PC-3 (cell line): ENCODE results near the gene TPRN. TPM values are rescaled to one million over a fixed set of nuclear protein-coding genes. Genes with fewer than 3 reads are reported as not detected.

Experiments used
- ATAC-seq: fragments of 200-7000 bp; cut with Tn5 transposase; 2 replicates; pipeline ENCODE4 v1.9.1; 2020; ENCODE audit warnings: mild to moderate bottlenecking, moderate library complexity
- BruUV-seq: library from RNA; stranded (reverse); fragments of 400-500 nt; replicated peaks from 2 replicates; lab custom pipeline; 2021; lab: Mats Ljungman, UMichigan
- CTCF ChIA-PET: fragments of 300-600 bp; sonication (Branson Sonifier 250); formaldehyde crosslinking; loops from one replicate; lab custom pipeline; 2022; ENCODE audit warnings: antibody characterized with exemption; lab: Charles Lee
- POLR2A ChIA-PET: fragments of 300-600 bp; sonication (Branson Sonifier 250); formaldehyde crosslinking; loops from one replicate; lab custom pipeline; 2022; ENCODE audit warnings: antibody characterized with exemption; ENCODE audit not compliant: unreplicated experiment; lab: Charles Lee
- DNase-seq: peaks from one replicate; pipeline ENCODE4 v3.0.0-alpha.2; 2015
- H2AFZ ChIP-seq: fragments of 300-600 bp; sonication (generic); 2 replicates; pipeline ENCODE4 v1.6.0; 2016; ENCODE audit warnings: antibody characterized with exemption, low read length
- H3F3A ChIP-seq: fragments of 300-600 bp; sonication (generic); one replicate; pipeline ENCODE4 v1.6.0; 2017; ENCODE audit warnings: antibody characterized with exemption, low read length, control low read depth, mild to moderate bottlenecking; ENCODE audit not compliant: unreplicated experiment
- H3K27ac ChIP-seq: fragments of 300-600 bp; sonication (generic); 2 replicates; pipeline ENCODE4 v1.5.1; 2016; ENCODE audit warnings: mild to moderate bottlenecking, low read length
- H3K27me3 ChIP-seq: fragments of 300-600 bp; sonication (generic); 2 replicates; pipeline ENCODE4 v1.6.1; 2016; ENCODE audit warnings: low read length, mixed read lengths
- H3K36me3 ChIP-seq: fragments of 300-600 bp; sonication (generic); 2 replicates; pipeline ENCODE4 v1.6.1; 2016; ENCODE audit warnings: low read depth, mixed run types, low read length, mixed read lengths
- H3K4me1 ChIP-seq: fragments of 300-600 bp; sonication (generic); 2 replicates; pipeline ENCODE4 v1.5.1; 2016; ENCODE audit warnings: low read length; ENCODE audit not compliant: insufficient read depth
- H3K4me2 ChIP-seq: fragments of 300-600 bp; sonication (generic); 2 replicates; pipeline ENCODE4 v1.6.0; 2016; ENCODE audit warnings: low read length
- H3K4me3 ChIP-seq: fragments of 300-600 bp; sonication (generic); 2 replicates; pipeline ENCODE4 v1.5.1; 2016; ENCODE audit warnings: mild to moderate bottlenecking, low read length, mixed read lengths
- H3K79me2 ChIP-seq: fragments of 300-600 bp; sonication (generic); 2 replicates; pipeline ENCODE4 v1.6.1; 2017; ENCODE audit warnings: low read length, mixed read lengths
- H3K9ac ChIP-seq: fragments of 300-600 bp; sonication (generic); 2 replicates; pipeline ENCODE4 v1.6.0; 2016; ENCODE audit warnings: mild to moderate bottlenecking, low read length
- H3K9me2 ChIP-seq: fragments of 300-600 bp; sonication (generic); replicated peaks from 2 replicates; pipeline ENCODE4 v1.6.1; 2016; ENCODE audit warnings: mixed run types, low read length, mixed read lengths
- H3K9me3 ChIP-seq: fragments of 300-600 bp; sonication (generic); 2 replicates; pipeline ENCODE4 v1.6.1; 2016; ENCODE audit warnings: low read length, mixed read lengths
- H4K20me1 ChIP-seq: fragments of 300-600 bp; sonication (generic); 2 replicates; pipeline ENCODE4 v1.6.1; 2016; ENCODE audit warnings: low read length, mixed read lengths
- EZH2 ChIP-seq: fragments of 300-600 bp; sonication (generic); IDR thresholded peaks from one replicate; pipeline ENCODE4 v1.6.1; 2017; ENCODE audit warnings: antibody characterized with exemption, mild to moderate bottlenecking, low read length; ENCODE audit not compliant: unreplicated experiment
- EZH2phosphoT487 ChIP-seq: fragments of 300-600 bp; sonication (generic); IDR thresholded peaks from 2 replicates; pipeline ENCODE4 v1.6.1; 2018; ENCODE audit warnings: mild to moderate bottlenecking, antibody characterized with exemption, low read length, borderline replicate concordance
- intact Hi-C: fragments of 100-400 bp; cut with micrococcal nuclease; formaldehyde crosslinking; loops from 2 replicates; pipeline ENCODE4 v1.9.0; 2023
- total RNA-seq: library from RNA; depleted of rRNA; stranded (reverse); fragments of >200 nt; gene quantifications from 2 replicates; pipeline ENCODE4 v1.2.3, GENCODE V29; 2014
- TF ChIP-seq, protein P1 (sequence below): fragments of 300-600 bp; sonication (generic); conservative IDR thresholded peaks from 2 replicates; pipeline ENCODE4 v1.5.1; 2017; ENCODE audit warnings: antibody characterized with exemption, low read depth, mild to moderate bottlenecking, low read length

Gene TPRN
- total RNA-seq, 1 experiment from 2014 or later, result 11.3 TPM

DNA sequence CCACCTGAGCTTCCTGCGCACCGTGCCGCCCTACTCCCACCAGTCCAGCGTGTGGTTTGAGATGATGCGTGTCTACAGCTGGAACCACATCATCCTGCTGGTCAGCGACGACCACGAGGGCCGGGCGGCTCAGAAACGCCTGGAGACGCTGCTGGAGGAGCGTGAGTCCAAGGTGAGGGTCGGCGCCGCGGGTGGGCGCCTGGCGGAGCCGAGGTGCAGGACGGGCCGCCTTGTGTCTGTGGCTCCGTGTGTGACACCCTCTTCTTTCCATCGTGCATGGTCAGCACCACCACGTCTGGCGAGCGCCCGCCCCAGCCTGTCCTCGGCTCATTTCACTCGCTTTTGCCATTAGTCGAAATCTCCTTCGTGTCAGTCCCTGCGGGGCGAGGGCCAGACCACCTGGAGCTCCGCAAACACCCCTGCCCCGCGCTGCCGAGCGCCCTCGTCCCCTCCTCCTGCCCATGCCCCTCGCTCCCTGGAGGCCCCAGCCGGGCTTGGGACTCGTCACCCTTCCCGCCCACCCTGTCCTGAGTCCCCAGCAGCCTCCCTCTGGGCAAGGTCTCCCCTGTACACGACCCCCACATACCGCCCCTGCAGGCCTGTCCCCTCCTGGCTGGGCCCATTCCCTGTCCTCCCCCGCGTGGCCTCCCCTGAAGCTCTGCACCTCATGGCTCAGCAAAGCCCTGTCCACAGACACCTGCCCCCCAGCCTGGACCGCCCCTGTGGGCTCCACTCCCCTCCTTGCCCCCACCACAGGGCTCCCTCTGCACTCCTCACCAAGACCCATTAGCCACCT is 54.6 kb downstream of the TPRN start:
- H3K4me1 ChIP-seq, result no peaks in the 10 kb centered on the region; the same call in 1 of the 2 replicates
- ATAC-seq (no peak), DNase-seq (no peak)
- ChIA-PET CTCF (no interaction called here), POLR2A (no interaction called here)
- no peaks in the 10 kb centered on the region for H4K20me1 ChIP-seq
- no peak overlapping the region for H3K4me3 ChIP-seq
- H3K9me3 ChIP-seq, result no peaks in the 10 kb centered on the region
- H3K9me2 ChIP-seq, result no peaks in the 10 kb centered on the region
- TF ChIP-seq EZH2phosphoT487 (no peak), EZH2 (no peak)
- H3K36me3 ChIP-seq, result no peaks in the 10 kb centered on the region
- no peak overlapping the region for H3K9ac ChIP-seq
- no peak overlapping the region for H2AFZ ChIP-seq
- no peak overlapping the region for H3K27ac ChIP-seq
- no peaks in the 10 kb centered on the region for H3K79me2 ChIP-seq
- BruUV-seq, result no TSS peak
- H3K27me3 ChIP-seq, result no peaks in the 10 kb centered on the region
- H3K4me2 ChIP-seq, result no peak overlapping the region
- no peaks in the 10 kb centered on the region for H3F3A ChIP-seq
- intact Hi-C loops, result no loop called here

DNA sequence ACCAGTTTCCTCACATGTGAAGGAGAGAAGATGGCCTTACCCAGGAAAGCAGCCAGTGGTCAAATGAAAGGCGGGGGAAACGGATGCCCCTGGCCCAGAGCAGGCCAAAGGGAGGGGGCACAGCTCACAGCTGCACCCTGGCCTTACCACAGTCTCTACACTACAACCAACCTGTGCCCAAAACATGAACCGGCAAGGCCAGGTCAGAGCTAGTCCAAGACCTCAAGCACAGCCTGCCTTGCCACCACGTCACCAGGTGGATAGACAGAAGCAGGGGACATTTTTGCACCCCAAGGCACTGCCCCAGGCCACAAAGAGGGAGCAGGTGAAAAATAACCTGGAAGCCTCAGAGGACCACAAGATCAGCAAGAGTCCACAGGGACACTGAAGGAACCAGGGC is 57.1 kb downstream of the TPRN start:
- POLR2A ChIA-PET, result no interaction called here

DNA sequence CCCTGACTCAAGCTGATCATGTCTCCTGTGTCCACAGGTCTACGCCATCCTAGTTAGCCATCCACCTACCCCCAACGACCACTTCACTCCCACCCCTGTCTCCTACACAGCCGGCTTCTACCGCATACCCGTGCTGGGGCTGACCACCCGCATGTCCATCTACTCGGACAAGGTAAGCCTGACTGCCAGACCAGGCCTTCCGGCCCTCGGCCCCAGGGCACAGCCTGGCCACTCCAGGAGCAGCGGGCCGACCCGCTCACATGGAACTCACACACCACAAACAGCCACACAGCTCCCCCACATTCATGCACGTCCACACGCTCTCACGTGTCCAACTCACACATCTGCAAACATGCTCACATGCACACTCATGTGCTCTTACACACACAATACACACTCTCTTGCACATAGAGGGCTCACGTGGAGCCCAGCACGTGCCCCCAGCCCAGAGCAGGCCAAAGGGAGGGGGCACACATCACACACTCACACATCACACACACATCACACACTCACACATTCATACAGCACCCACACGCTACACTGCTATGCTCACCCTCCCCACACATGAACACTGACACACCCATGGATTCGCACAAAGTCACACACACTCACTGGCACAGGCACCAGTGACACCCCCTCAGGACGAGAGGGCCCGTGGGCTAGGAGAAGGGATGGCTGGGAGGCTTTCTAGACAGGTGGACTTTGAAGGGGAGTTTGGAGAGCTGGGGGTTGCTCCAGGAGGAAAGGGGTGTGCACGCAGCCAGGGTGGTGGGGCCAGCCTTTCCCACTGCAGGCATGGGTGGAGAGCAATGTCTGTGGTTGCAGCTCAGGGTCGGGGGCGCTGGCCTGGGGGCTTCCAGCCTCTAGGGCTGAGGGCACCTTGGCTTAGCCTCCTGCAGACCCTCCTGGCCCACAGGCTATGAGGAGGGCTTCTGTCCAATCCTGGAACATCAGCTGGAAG is 58.3 kb downstream of the TPRN start:
- Histone ChIP-seq H3K27me3 (peaks cover 10% of the 10 kb centered on the region; the same call in 1 of the 2 replicates), H3F3A (no peaks in the 10 kb centered on the region), H3K36me3 (no peaks in the 10 kb centered on the region), H4K20me1 (no peaks in the 10 kb centered on the region), H2AFZ (no peak overlapping the region), H3K9ac (no peak overlapping the region), H3K9me2 (no peaks in the 10 kb centered on the region), H3K4me1 (no peaks in the 10 kb centered on the region), H3K79me2 (no peaks in the 10 kb centered on the region), H3K27ac (no peak overlapping the region), H3K4me3 (no peak overlapping the region), H3K4me2 (no peak overlapping the region), H3K9me3 (no peaks in the 10 kb centered on the region)
- no TSS peak for BruUV-seq
- no peak for TF ChIP-seq EZH2
- TF ChIP-seq, protein P1, sequence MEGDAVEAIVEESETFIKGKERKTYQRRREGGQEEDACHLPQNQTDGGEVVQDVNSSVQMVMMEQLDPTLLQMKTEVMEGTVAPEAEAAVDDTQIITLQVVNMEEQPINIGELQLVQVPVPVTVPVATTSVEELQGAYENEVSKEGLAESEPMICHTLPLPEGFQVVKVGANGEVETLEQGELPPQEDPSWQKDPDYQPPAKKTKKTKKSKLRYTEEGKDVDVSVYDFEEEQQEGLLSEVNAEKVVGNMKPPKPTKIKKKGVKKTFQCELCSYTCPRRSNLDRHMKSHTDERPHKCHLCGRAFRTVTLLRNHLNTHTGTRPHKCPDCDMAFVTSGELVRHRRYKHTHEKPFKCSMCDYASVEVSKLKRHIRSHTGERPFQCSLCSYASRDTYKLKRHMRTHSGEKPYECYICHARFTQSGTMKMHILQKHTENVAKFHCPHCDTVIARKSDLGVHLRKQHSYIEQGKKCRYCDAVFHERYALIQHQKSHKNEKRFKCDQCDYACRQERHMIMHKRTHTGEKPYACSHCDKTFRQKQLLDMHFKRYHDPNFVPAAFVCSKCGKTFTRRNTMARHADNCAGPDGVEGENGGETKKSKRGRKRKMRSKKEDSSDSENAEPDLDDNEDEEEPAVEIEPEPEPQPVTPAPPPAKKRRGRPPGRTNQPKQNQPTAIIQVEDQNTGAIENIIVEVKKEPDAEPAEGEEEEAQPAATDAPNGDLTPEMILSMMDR, result no peak
- no peak for TF ChIP-seq EZH2phosphoT487
- ChIA-PET CTCF (no interaction called here), POLR2A (no interaction called here)
- intact Hi-C loops, result no loop called here
- ATAC-seq (no peak), DNase-seq (no peak)

More for the DNA sequence above, 57.1 kb downstream of the TPRN start:
- H3K4me3 ChIP-seq, result no peak overlapping the region
- H3K4me2 ChIP-seq, result no peak overlapping the region
- H3F3A ChIP-seq, result no peaks in the 10 kb centered on the region
- no peaks in the 10 kb centered on the region for H3K36me3 ChIP-seq
- no peaks in the 10 kb centered on the region for H3K9me3 ChIP-seq
- DNase-seq, result no peak
- no peaks in the 10 kb centered on the region for H3K4me1 ChIP-seq
- TF ChIP-seq EZH2, result no peak
- TF ChIP-seq, protein P1, result no peak
- TF ChIP-seq EZH2phosphoT487, result no peak
- H3K9me2 ChIP-seq, result no peaks in the 10 kb centered on the region
- no peak overlapping the region for H3K27ac ChIP-seq
- no peaks in the 10 kb centered on the region for H4K20me1 ChIP-seq
- CTCF ChIA-PET, result no interaction called here
- BruUV-seq, result no TSS peak
- intact Hi-C loops, result no loop called here
- no peaks in the 10 kb centered on the region for H3K79me2 ChIP-seq
- ATAC-seq, result no peak
- no peak overlapping the region for H2AFZ ChIP-seq
- H3K9ac ChIP-seq, result no peak overlapping the region
- 0 out of 2 replicates have a peak, but pooled peaks cover 2% of the 10 kb centered on the region for H3K27me3 ChIP-seq
